Measurements from ENCODE around the gene APCS. TPM values are rescaled to one million over a fixed set of nuclear protein-coding genes. Genes with fewer than 3 reads are reported as not detected.
A peak's percentile ranks its signal among the peaks of the same experiment; 100 is the strongest.

Gene APCS, protein sequence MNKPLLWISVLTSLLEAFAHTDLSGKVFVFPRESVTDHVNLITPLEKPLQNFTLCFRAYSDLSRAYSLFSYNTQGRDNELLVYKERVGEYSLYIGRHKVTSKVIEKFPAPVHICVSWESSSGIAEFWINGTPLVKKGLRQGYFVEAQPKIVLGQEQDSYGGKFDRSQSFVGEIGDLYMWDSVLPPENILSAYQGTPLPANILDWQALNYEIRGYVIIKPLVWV
- not detected for polyA plus RNA-seq (2013, experiment 1 of 2; ENCODE audit: insufficient read length)
- not detected for polyA plus RNA-seq (2013, experiment 2 of 2; ENCODE audit: insufficient read length)

DNA sequence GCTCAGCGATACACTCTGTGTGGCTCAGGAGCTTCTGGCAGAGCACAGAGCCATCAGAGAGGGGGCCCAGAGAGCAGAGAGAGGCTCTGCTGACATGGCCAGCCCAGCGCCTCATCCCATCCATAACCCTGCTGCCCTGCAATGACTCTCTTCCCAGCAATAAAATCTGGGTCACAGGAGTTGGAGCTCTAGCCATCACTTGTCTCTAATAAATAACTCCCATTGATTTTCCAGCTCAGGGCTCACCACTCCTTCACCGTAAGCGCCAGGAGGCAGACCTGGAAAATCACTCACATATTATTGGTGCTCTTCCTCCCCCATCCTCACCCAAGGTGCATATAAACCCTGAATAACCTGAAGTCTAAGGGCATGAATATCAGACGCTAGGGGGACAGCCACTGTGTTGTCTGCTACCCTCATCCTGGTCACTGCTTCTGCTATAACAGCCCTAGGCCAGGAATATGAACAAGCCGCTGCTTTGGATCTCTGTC is at the start of gene APCS:
TSS of gene APCS (plus strand) at position 366 of the 491 bp plus-strand sequence. CDS start at position 462, 96 bp downstream.
- no peak for DNase-seq

DNA sequence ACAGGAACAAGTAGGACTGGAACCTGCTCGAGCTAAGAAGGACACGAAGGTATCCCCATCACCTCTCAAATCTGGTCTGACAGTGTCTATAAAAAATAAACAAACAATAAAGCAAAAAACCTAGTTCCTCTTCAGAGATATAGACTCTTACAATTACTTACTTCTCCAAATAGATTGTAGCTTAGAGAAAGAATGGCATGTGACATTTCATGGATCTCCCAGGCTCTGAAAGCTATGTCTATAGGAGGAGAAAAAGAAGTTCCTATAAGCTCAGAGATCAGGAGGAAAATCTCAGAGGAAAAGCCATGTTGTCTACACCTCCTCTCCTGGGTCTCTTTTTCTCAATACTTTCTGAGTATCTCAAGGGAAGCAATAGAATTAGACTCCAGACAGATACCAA is 39.5 kb upstream of the APCS start:
- no peak for DNase-seq

DNA sequence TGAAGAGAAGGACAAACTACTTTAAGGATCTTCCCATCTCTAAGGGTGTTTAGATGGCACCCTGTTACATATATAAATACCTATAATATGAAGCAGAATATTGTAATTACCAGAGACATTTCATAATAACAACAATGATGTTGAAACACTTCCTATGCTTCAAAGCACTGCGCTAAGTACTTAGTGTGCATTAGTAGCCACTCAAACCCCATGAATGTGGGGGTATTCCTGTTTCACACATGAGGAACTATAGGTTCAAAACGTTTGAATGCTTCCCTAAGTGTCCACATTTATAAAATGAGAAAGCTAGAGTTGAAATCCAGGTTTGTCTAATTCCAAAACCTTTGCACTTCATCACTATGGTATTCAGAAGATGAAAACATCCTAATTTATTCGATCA is 33.4 kb upstream of the APCS start:
- no peak for DNase-seq

DNA sequence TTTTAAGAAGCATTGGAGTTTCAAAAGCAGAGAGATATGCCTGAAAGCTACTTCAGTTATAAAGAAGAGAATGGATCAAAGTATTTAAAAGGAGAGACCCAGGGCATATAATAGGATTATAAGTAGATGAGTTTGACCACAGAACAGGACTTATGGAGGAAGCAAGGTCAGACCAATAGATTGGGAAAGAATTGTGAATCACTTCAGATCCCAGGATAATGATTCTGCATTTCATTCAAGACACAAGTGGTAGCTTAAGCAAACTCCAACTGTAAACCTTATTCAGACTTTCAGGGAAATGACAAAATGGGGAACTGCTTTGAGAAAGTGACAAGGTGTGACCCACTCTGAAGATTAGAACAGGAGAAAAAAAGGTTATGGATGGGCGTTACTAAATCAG is 32.9 kb upstream of the APCS start:
- DNase-seq: no peak

DNA sequence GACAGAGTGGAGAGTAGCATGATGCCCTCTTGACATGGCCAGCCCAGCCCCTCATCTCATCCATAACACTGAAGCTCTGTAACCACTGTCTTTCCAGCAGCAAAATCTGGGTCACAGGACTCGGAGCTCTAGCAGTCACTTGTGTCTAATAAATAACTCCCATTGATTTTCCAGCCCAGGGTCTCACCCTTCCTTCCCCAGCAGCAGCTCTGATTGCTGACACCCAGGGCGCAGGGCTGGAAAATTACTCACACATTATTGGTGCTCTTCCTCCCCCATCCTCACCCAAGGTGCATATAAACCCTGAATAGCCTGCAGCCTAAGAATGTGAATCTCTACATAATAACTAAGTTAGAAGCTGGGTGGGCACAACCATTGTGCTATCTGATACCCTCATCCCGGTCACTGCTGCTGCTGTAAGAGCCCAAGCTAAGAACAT is 30.7 kb upstream of the APCS start:
- no peak for DNase-seq

DNA sequence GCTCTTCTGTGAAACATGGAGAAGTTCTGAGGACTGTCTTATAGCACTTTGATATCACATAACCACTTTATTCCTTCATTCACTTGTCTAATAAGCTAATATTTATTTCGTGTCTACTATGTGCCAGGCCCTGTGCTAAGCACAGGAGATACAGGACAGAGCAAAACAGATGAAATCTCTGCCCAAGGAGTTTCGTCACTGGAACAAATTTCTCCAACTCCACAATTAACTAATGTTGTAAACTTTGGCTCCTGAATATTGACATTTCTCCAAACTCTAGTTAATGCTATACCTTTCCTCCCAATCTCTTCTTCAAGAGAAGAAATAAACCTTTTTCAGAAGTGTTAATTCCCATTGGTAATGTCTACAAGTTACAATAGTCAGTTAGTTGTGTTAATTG is 27.0 kb upstream of the APCS start:
- no peak for DNase-seq

DNA sequence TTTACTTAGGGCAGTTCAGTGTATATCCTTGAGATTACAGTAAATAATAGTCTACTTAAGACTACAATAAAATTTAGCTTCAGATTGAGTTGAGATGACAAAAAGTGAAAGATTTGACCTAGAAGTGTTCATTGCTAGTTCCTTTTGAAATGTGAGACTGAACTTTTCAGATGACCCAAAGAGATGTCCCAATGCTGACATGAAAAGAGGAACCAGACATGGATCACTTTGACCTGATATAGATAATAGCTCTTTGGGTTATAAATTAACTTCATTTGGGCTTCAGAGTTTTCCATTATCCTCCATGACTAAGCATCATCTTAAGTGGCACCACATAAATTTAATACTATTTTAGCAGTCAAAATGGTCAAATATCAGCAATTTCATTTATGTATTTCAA is 26.1 kb upstream of the APCS start:
- no peak for DNase-seq

DNA sequence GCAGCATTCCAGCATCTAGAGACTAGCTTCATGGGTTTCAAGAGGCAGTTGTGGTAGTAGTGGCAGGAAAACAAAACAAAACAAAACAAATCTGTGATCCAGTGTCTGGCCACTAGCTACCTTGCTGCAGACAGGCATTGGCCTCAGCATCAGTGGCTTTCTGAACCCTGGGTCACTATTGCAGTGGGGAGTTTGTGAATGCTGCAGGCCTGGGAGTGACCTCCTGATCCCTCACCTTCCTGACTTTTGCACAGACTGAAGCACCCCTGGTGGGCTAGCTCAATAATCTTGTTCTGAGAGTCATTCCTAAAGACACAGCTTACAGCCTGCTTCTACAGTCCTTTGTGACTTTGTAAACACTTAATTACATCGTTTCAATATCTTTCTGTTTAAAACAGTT is 24.9 kb upstream of the APCS start:
- DNase-seq: no peak

DNA sequence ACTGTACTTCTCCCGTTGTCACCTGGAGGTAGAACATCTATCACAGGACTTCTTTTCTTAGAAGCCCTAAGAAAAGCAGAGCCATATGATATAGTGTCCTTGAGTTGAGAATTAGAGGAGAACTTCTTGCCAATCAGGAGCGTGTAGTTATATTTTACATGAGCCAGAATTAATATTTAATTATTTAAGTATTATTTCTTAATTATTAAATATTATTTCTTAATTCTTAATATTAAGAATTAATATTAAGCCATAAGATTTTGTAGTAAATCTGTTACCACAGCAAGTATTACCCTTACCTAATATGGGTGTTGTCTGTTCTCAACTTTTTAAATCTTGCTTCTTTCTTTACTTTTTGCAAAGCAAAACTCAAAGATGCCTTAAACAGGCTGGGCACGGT is 10.2 kb upstream of the APCS start:
- no peak for DNase-seq

DNA sequence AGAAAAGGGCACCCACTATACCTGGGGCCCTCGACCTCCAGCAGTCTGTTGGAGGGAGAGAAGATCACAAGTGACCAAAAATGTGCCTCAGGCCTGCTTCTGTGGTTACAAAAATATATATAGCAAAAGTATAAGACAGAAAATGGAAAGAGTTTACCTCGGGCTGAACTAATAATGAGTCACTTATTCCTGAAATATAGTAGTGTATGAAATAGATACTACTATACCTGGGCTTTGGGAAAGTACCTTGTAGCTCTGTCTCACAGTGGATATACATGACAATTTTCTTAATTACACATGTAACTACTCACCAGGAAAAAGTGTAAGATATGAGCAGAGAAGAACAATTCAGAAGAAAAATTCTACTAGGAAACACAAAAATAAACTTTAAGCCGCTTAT is 7.3 kb upstream of the APCS start:
- no peak for DNase-seq

DNA sequence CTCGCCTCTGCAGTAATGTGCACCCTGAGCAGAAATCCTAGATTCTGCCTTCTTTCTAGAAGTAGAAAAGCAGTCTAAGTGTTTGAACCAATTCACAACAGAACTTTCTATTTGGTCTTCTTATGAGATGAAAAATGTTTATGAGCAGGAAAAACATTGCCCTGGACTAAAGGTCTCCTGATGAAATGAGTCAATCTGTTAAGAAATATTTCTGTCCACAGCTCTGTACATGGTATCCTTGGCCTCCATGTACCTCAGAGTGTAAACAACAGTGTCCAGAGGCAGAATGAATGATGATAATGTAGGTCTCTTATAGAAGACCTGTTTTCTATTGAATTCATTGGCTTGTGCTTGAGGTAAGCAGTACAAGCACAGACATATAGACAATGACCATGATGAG is 6.2 kb upstream of the APCS start:
- no peak for DNase-seq

DNA sequence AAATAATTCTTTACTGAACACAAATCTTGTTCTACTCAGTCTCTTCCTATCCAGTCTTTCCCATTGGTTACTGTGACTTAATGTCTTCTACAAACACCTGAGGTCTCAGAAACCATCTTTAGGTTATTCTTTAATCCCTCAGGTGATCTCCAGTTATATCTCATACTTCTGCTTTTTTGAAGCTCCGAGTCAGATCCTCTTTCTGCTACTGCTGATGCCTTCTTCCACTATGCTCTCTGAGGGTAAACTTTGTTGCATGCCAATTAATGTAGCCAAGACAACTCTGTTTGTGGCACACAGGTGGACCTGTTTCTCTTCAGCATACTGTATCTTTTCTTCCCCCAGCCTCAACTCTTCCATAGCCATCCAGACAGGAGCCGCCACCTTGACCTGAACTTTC is 3.1 kb upstream of the APCS start:
- DNase-seq: no peak

DNA sequence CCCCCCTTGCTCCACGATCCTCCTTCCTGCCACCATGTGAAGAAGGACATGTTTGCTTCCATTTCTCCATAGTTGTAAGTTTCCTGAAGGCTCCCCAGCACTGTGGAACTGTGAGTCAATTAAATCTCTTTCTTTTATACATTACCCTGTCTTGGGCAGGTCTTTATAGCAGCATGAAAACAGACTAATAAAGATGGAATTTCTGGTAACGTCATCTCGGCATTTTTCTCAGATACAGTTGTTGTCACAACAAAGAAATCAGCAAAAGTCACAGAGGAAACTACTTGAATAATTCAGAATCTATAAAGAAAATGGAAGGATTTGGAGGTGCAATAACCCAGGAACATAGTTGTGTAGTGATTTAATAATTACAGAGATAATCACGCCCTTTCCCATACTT is 4.4 kb downstream of the APCS start:
- no peak for DNase-seq

DNA sequence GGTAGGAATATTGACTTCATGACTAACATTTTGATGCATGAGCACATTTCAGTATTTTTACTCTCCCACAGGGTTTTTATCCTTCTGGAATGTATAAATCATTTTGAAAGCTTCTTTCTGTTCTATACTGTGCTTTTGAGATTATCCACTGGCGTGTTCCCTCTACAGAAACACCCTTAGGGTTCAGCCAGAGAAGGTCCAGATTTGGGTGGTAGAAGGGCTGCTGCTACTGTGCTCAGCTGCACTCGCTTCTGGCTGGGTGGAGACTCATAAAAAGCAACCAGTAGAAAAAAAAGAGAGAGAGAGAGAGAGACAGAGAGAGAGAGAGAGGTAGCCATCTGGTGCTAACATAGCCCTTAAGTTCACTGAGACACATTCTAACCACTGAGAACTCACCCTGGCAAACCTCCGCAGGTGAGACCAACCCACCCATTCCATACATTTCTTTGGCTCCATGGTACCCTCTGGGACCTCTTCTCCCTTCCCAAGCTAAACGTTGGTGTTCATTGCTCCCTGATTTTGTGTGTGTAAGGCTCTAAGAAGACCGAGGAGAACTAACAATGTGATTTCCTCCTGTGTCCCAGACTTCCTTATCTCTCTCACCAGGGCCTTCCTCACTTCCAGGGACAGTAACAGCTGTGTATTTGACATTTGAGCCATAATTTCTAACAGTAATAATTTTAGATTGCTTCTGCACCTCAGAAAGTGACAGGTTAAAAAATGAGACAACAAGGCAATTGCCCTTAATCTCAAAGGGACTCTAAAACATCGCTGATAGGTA is 7.2 kb downstream of the APCS start:
- DNase-seq: peak; percentile 55

DNA sequence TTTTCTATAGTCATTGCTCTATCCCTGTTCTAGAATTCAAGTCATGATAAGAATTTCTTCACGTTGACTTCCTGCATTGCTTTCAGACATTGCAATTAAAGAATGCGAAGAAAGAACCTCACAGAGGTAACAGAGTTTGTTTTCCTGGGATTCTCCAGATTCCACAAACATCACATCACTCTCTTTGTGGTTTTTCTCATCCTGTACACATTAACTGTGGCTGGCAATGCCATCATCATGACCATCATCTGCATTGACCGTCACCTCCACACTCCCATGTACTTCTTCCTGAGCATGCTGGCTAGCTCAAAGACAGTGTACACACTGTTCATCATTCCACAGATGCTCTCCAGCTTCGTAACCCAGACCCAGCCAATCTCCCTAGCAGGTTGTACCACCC is 10.6 kb downstream of the APCS start:
- DNase-seq: peak; percentile 93

DNA sequence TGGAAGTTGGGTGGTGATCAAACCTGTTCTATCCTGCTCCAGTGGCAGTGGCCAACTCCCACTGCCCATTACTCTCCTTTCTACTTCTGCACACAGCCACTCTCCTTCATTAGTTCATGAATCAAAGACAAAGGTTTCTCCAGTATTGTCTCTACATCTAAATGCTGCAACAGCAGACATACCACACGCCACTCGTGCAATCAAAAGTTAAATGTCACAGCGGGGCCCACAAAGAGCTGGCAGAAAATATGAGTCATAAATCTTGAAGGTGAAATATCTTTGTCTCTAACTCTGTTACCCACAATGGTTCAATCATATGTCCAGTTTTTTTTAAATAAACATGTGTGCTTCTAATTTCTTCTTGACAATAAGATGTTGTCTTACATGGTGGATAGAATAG is 13.3 kb downstream of the APCS start:
- DNase-seq: no peak

DNA sequence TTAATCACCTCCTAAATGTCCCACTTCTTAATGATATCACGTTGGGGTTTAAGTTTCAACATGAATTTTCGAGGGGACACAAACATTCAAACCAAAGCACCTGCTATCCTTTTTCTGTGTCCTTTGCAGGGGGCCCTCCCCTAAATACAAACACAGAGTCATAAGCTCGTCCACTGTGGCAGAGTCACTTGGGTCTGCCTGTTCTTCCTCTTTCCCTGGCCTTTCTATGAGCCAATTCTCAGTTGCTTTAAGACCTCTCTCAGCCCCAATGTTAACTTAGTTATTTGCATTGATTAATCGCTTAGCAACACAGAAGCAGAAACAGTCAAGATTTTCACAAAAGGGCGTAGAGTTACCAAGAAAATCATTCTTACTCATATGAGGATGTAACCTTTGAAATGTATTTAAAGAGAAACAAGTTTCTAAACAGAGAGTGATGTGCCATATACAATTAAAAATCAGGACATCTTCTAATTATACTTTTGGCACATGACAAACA is 14.9 kb downstream of the APCS start:
- DNase-seq: no peak

DNA sequence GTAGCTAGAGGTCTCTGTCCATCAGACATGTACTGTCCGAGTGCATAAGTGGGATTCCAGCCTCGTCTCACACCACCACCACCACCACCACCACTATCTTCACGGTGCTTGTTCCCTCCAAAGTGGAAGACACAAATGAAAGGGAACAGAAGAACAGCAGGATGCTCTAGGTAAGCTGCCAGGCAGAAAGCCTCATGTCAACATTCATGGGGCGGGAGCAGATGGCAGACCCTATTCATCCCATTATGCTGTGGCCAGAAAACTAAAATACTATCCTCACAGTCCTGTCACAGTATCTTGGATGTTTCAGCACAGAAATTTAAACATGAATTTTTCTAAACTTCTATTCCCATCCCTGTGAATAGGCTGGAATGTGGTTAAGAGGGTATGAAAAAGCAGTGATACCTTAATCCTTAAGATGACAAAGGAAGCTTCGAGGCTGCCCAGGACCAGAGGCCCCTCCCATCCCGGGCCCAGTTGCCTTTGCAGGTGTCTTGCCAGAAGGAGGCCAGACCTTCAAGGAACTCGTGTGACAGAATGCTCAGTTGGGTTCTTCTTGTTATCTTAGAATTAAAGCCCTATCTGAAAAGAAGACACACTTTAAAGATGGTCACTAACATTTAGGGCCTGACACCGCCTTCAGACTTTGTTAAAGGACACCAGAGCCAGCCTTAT is 24.7 kb downstream of the APCS start:
- no peak for DNase-seq

DNA sequence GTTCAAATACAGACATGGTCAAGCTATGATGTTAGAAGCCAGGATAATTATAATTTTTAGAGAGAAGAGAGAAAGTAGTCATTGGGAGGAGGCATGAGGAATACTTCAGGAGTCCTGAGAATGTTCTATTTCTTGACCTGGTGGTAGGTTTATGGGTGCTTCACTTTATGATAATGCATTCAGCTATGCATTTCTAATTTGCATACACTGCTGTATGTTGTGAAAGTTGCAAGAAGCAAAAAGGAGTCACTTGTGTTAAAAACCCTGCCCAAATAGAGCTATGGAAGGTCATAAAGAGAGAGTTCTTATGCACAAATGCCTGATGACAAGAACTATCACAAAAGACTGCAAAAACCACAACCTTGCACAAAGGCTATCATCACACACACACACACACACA is 45.3 kb downstream of the APCS start:
- no peak for DNase-seq
